Kidney tubule cell (primary cell): ENCODE measurements around the gene CLUH.
A peak's percentile ranks its signal among the peaks of the same experiment; 100 is the strongest.

Experiments
- DNase-seq: peaks from one replicate; pipeline ENCODE4 v3.0.0-alpha.2; 2018; ENCODE audit warnings: low spot score

Gene CLUH, protein sequence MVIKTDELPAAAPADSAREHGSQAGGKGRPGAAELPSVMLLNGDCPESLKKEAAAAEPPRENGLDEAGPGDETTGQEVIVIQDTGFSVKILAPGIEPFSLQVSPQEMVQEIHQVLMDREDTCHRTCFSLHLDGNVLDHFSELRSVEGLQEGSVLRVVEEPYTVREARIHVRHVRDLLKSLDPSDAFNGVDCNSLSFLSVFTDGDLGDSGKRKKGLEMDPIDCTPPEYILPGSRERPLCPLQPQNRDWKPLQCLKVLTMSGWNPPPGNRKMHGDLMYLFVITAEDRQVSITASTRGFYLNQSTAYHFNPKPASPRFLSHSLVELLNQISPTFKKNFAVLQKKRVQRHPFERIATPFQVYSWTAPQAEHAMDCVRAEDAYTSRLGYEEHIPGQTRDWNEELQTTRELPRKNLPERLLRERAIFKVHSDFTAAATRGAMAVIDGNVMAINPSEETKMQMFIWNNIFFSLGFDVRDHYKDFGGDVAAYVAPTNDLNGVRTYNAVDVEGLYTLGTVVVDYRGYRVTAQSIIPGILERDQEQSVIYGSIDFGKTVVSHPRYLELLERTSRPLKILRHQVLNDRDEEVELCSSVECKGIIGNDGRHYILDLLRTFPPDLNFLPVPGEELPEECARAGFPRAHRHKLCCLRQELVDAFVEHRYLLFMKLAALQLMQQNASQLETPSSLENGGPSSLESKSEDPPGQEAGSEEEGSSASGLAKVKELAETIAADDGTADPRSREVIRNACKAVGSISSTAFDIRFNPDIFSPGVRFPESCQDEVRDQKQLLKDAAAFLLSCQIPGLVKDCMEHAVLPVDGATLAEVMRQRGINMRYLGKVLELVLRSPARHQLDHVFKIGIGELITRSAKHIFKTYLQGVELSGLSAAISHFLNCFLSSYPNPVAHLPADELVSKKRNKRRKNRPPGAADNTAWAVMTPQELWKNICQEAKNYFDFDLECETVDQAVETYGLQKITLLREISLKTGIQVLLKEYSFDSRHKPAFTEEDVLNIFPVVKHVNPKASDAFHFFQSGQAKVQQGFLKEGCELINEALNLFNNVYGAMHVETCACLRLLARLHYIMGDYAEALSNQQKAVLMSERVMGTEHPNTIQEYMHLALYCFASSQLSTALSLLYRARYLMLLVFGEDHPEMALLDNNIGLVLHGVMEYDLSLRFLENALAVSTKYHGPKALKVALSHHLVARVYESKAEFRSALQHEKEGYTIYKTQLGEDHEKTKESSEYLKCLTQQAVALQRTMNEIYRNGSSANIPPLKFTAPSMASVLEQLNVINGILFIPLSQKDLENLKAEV (N-terminal part only)

DNA sequence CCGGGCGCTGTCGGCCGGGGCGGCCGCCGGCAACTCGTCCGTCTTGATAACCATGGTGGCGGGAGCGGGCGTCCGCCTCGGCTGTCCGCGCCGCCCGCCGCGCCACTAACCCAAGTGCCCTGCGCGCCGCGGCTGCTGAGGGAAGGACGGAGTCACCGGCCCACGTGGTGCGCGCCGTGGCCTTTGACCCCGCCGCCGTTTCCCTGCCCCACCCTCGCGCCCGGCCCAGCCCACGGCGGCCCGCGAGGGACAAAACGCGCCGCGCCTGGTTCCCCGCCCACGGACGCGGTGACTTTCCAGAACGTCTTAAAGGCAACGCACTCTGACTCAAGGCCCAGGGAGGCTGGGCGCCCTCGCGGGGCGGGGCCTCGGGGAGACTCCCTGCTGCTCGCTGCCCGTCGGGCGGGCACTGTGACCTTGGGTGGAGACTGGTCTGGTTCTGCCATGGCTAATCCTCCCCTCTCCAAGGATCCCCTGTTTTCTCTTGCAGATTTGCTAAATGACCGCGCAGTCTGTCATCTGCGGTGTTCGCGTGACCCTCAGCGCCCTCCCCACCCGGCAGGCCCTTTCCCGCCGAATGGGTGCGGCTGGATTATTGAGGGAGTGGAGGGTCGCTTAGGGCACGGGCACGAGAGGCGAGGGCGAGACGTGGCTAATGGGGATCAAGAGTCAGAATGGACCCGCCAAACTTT lies at the start of gene CLUH:
TSS of gene CLUH (minus strand) at position 157 of the 692 bp plus-strand sequence. CDS start at position 54, 103 bp downstream.
- DNase-seq: peak; percentile 98

DNA sequence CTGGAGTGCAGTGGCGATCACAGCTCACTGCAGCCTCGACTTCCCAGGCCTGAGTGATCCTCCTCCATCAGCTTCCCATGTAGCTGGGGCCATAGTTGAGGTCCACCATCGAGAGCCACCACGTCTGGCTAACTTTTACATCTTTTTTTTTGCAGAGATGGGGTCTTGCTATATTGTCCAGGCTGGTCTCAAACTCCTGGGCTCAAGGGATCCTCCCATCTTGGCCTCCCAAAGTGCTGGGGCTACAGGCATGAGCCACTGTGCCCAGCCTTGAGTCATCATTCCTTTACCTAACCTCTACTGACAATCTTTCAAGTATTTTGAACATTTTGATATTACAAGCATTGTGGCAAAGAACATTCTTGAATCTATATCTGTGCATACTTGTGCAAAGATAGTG lies 47.3 kb upstream of the CLUH start:
- DNase-seq: no peak

DNA sequence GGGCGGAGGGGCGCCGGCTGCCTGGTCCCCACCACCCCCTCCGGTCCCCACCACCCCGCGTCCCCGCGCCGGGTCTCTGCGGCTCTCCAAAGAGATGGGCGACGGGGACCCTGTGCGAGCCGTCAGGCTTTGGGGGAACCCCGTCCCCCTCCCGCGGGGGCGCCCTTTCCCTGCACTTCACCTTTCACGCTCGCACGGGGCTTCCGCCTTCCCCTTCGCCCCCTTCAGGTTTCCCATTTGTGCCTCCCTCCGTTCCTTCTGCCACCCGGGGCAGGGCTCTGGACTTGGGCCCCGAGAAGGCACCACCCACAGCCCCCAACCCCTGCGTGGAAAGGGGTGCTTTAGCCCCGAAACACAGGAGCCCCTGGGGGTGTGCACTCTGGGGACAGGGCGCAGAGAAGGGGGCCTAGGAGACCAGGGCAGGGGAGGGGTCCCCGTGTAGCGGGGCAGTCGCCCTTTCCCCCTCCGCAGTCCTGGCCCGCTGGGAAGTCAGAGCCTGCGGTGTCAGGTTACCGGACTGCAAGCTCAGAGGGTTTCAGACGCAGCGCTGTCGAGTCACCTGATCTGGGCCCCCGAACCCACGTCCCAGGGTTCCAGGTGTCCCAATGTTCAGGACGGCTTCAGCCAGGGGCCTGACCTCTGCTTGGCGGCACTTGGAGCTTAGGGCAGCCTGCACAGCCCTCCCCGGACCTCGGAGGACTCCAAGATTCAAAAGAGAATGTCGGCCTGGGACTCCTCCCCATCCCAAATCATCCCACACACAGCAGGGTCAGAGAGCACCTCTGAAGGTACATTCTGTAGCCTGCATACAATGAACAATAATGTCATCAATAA lies 44.5 kb upstream of the CLUH start:
- no peak for DNase-seq

DNA sequence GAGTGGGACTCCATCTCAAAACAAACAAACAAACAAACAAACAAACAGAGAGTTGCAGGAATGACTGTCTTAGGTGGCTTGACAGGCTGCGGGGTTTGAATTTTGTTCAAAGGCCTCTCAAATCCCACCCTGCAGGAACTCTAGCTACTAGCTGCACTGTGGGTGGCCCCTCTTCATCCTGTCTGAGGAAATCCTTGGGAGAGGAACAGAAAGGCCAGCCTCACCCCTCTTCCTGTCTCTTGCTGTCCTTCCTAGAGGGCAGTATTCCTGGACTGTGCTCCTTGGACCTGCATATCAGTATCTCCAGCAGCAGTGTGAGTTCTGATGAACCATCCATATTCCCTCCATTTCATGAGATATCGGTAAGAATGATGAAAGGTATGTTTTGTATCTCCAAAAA lies 39.9 kb upstream of the CLUH start:
- DNase-seq: no peak

DNA sequence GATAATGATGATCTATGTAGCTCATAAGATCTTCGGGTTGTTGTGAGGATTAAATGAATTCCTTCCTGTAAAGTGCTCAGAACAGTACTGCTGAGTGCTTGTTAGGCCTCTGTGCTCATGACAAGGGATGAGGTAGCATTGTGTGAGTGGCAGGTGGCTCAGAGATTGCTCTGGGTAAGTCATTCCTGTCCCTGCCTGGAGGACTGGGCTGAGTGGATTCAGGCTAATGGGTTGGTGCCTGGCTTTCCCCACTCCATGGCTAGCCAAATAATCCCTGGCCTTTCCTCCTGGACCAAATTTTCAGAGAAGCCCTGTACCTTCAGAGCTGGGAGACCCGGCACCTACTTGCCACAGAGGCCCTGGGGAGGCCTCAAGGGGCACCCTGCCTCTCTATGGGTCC lies 39.2 kb upstream of the CLUH start:
- no peak for DNase-seq

DNA sequence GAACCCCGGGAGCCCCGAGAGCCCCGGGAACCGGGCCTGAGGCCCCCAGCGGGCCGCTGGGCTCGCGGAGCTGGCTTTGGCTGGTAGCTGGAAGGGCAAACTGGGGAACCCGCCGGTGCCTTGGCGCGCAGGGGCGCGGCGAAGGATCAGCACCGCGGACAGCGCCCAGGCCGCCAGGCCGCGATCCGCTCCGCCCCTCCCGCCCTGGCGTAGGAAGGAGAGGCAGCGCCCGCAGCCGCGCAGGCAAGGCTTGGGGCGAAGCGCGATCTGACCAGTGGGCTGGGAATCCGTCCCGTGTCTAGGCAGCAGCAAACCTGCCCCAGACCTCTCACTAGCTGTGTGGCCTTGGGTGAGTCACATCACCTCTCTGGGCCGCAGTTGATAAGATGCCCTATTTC lies 38.2 kb upstream of the CLUH start:
- DNase-seq: peak; percentile 66

DNA sequence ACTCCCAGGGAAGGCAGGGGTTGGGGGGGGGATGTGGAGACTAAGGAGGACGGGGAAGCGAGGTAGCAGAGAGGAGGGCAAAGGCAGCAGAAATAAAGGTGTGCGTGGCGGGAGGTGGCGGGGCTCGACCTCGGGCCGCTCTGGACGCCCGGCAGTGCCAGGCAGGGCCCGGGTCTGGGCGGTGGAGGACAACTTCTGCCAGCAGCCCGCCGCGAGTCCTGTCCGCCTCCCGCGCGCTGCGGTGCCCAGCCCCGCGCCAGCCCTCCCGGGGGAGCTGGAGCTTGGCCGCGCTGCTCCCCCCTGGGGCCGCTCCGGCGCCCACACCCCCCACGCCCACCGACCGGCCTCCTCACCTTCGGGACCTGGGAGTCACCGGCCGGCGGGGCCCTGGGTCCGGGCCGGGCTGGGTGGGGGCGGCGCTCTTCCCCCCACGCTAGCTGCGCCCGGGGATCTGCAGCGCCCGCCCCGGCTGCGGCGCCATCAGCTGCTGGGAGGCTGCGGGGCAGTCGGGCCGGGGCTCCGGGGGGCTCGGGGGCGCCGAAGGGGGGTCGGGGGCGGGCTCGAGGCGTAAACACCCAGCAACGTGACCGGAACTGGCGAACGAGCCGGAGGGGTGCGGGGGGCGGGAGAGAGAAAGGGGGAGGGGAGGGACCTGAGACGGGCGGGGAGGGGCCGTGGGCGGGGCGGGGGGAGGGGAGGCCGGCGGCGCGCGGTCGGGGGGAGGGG lies 37.7 kb upstream of the CLUH start, which contains the start of gene CCDC92B:
TSS of gene CCDC92B (minus strand) at position 595 of the 726 bp plus-strand sequence. CDS start 14,507 bp downstream, outside the sequence.
- no peak for DNase-seq

DNA sequence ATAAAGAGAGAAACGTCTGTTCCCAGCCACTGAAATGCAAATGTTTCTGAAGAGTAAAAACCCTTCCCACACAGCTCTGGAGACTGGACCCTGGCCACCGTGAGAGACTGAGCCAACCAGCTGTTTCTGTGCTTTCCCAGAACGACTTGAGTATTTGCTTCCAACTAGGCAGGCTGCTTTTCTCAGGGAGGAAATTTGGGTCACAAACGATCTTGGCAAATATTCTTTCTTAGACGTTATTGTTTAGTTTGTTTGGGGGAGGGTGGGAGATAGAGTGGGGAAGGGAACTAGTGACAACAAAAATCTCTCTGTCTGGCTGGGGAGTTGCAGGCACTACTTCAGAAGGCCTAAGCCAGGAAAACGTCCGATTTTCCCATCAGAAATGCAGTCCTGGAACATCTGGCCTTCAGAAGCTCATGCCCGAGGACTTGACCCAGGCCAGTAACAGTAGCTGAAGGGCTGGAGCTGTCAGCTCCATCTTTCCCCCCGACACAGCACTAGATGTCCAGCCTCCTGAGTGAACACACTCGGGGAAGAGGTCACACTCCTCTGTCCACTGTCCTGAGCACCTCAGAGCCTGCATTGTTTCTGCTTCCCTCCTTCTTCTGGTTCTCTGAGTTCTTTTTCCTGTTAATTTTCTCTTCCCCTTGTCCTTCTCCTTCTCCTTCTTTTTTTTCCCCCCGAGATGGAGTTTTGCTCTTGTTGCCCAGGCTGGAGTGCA lies 33.9 kb upstream of the CLUH start:
- DNase-seq: no peak

DNA sequence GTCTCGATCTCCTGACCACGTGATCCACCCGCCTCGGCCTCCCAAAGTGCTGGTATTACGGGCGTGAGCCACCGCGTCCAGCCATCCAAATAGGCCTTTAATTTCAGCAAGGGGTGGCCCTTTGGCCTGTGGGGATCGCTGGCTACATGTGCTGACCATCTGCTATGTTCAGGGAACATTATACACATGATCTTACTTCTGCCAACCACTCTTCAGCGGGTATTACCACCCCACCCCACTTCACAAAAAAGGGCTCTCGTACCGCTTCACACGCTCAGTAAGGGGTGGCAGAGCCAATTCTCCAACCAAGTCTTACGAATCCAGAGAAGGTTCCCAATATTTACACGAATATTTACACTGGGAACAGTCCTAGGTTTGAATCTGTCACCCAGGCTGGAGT lies 26.1 kb upstream of the CLUH start:
- DNase-seq: no peak

DNA sequence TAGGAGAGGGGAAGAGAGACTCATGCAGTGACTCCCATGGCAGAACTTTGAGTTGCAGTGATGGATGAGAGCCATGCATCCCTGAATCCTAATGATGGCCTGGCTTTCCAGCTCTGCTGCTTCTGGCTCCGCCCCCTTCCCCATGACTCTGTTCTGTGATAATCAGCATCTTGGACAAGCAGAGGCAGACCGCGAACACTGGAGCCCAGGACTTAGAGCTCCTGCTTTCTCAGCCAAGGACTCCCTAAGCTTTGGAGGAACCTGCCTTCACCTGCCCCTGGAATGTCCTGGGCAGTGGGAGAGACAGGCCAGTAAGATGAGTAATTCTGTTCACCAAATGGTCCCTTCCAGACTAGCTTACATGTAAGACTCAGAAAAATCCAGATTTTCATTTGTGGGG lies 25.4 kb upstream of the CLUH start:
- no peak for DNase-seq

DNA sequence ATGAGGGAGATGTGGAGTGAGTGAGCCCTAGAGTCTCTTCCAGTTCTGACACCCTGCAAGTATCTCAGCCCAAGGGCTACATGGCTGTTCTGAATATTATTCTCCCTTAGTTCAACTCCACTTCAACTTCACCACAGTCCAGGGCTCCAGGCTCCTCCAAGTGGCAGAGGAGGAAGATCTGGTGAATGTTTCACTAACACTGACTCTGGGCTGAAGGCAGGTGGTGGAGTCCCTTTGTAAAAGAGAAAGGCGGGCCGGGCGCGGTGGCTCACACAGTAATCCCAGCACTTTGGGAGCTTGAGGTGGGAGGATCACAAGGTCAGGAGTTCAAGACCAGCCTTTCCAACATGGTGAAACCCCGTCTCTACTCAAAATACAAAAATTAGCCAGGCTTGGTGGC lies 24.3 kb upstream of the CLUH start:
- peak; percentile 37 for DNase-seq

DNA sequence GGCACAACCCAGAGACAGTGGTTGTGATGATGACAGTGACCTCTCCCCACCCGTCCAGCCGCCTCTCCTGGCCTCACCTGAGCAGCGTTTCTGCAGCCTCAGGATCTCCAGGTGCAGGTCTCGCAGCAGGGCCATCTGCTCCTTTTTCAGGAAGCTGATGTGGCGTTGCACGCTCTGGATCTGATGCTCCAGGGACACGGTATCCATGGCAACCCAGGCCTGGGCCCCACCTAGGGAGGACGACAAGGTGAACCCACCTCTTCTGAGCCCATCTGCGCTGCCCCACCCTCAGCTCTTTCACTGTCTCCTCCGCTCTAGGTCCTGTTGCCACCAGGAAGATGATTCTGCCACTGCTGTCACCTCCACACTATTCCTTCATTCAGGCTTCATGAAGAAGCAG lies 23.4 kb upstream of the CLUH start:
- DNase-seq: no peak

DNA sequence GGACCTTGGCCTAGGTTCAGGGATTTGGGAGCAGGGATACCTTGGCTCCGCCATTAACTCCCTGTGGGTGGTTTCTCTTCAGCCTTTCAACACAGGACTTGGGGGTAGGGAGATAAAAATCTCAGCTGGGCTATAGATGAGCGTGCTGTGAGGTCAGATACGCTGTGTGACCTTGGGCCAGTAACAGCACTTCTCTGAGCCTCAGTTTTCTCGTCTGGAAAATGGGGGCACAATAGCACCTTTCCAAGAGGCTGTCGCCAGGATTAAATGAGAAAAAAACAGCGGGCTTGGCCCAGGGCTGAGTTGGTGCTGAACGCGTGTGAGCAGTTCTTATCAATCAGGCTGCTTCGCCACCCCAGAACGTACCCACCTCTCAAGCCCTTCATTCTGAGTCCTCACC lies 20.2 kb upstream of the CLUH start:
- no peak for DNase-seq

DNA sequence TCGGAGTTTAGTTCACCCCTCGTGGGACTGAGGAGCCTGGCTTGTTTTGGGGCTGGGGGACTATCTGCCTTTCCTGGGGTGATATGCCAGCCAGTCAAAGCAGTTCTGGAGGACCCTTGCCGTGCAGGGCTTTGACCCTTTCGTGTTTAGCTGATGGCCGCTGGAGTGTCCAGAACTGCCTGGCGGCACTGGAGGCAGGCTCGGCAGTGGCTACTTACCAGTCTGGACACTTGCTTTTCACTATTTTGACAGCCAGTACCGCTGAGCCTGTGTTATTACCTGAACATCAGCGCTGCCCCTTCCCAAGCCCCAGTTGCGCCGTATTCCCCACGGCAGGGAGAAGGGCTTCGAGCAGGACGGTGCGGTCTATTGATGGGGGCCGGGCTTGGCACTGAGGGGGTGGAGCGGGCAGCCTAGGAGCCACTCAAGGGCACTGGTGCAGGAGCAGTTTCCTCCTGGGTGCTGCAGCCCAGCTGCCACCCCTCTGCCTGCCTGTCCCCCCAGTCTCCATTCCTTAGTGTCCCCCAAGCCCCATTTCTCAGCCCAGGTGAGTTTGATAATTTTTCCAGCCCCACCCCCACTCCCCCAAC lies 19.3 kb upstream of the CLUH start:
- no peak for DNase-seq

DNA sequence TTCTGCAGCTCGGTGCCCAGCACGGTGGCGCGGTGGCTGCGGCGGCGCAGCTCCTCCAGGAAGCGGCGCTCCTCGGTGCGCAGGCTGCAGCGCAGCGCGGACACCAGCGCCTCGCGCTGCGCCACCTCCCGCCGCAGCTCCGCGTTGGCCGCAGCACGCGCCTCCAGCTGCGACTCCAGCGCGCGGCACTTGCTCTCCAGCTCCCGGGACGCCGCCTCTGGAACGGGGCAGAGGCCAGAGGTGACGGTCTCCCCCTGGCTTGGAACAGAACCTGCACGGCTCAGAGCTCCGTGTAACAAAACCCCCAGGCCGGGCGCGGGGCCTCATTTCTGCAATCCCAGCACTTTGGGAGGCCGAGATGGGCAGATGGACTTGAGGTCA lies 13.2 kb upstream of the CLUH start:
- peak; percentile 59 for DNase-seq

DNA sequence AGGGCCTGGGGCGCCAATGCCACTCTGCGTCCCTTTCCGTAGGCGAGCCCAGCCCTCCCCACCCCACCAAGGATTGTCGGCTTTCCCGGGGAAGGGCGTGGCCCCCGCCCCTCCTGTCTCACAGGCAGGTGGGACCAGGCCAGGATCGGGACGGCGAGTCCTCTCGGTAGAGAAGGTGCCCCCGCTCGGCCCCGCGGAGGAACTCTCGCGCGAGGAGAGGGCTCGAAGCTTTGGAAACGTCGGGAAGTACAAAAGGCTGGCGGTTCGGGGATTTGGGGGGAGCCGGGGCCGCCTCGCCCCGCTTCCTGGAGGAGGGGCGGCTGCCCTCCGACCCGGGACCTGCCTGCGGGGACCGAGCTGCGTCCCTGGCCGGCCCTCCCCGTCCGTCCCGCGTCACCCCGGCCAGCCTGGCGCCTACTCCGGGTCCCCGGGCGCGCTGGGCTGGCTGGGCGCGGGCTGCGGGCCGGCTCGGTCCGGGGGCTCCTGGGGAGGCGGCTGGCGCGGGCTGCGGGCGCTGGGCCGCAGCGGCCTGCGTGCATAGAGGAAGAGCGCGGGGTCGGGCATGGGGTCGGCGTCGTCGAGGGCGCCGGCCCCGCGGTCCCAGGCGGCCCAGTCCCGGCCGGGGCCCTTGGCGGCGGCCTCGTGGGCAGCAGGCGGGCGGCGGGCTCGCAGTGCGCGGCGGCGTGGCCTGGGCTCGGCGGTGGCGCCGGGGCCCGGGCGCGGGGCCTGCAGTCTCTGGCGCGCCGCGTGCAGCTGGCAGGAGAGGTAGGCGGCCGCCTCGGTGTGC lies 12.6 kb upstream of the CLUH start:
- no peak for DNase-seq

DNA sequence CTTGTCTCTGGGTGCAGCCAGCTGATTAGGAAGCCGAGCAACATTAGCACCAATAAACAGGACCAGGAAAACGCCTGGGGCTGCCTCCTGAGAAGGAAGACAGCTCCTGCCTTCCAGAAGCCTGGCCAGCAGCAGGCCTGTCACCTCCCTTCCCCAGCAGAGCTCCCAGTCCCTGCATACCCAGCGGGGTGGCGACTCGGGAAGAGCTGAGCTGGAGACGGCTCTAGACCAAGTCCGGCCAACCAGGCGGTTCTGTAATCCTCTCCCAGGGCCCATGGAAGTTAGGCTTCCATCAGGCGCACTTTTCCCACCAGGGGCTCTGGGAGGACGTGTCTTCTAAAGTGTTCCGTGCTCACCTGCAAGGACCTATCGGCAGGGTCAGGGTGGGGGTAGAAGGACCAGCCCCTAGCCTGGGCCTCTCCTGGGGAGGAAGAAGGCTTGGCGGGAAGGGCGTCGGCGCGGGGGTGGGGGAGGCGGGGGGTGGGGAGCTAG lies 12.0 kb upstream of the CLUH start:
- DNase-seq: peak; percentile 8

DNA sequence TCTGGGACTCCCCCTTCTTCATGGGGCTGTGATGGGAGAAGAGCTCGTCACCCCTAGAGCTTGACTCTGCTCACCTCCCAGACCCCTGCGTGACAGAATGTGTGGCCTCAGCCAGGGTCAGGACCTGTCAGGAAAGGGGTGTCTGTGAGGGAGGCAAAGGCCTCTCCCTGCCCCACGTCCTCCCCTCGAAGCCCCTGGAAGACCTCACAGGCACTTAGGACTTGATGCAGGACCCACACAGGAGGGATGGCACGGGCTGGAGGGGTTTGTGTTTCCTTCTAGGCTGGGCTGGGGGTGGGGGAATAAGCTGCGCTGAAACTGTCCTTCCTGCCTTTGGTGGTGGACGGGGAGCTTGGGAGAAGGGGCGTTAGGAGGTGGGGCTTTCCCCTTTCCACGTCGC lies 11.0 kb upstream of the CLUH start:
- DNase-seq: no peak
